ENCODE data around the gene ZFAND3. TPM values are rescaled to one million over a fixed set of nuclear protein-coding genes. Genes with fewer than 3 reads are reported as not detected.

ZFAND3 gene
- total RNA-seq, 1 donor from 2014 or later, result 18.7 TPM

GRCh38 chr6:37966801-37967200 is 147.3 kb downstream of the ZFAND3 start:
- TF ChIP-seq CTCF (conservative IDR thresholded peaks at IDR 0.05; ENCODE audit: low read depth, low read length), result no peak
- no peak overlapping the region for H3K4me3 ChIP-seq (ENCODE audit: low read depth, low read length)
- no peak for DNase-seq (ENCODE audit: low read depth)

GRCh38 chr6:37967651-37968050 is 148.1 kb downstream of the ZFAND3 start:
- H3K4me3 ChIP-seq (ENCODE audit: low read depth, low read length), result no peak overlapping the region
- TF ChIP-seq CTCF (conservative IDR thresholded peaks at IDR 0.05; ENCODE audit: low read depth, low read length), result no peak
- DNase-seq (ENCODE audit: low read depth), result no peak

- no peak for DNase-seq (ENCODE audit: low read depth)
- no peak overlapping the region for H3K4me3 ChIP-seq (ENCODE audit: low read depth, low read length)
- no peak for TF ChIP-seq CTCF (conservative IDR thresholded peaks at IDR 0.05; ENCODE audit: low read depth, low read length)
These were observed 151.7 kb downstream of the ZFAND3 start for GRCh38 chr6:37971266-37971665.

GRCh38 chr6:37971711-37972390 is 152.3 kb downstream of the ZFAND3 start:
- H3K4me3 ChIP-seq (ENCODE audit: low read depth, low read length), result no peak overlapping the region
- no peak for TF ChIP-seq CTCF (conservative IDR thresholded peaks at IDR 0.05; ENCODE audit: low read depth, low read length)
- no peak for DNase-seq (ENCODE audit: low read depth)

GRCh38 chr6:37972994-37973757 is 153.6 kb downstream of the ZFAND3 start:
- no peak overlapping the region for H3K4me3 ChIP-seq (ENCODE audit: low read depth, low read length)
- no peak for DNase-seq (ENCODE audit: low read depth)
- no peak for TF ChIP-seq CTCF (conservative IDR thresholded peaks at IDR 0.05; ENCODE audit: low read depth, low read length)

GRCh38 chr6:37974381-37974780 is 154.9 kb downstream of the ZFAND3 start:
- TF ChIP-seq CTCF (conservative IDR thresholded peaks at IDR 0.05; ENCODE audit: low read depth, low read length), result no peak
- no peak for DNase-seq (ENCODE audit: low read depth)
- H3K4me3 ChIP-seq (ENCODE audit: low read depth, low read length), result no peak overlapping the region

Measured in epithelial cell of proximal tubule (primary cell).